HG03342 (cell line): ENCODE data around the gene RCC2.
"Not testable (repeated sequence)": the region's sequence is repeated elsewhere in the genome, so short reads cannot be mapped to it uniquely, and the experiment has no call there.

Source experiments
- ATAC-seq: cut with Tn5 transposase; IDR thresholded peaks from one replicate; pipeline ENCODE4 v1.9.1; 2021; ENCODE audit warnings: mild to moderate bottlenecking, moderate library complexity; ENCODE audit not compliant: unreplicated experiment

RCC2 gene

DNA sequence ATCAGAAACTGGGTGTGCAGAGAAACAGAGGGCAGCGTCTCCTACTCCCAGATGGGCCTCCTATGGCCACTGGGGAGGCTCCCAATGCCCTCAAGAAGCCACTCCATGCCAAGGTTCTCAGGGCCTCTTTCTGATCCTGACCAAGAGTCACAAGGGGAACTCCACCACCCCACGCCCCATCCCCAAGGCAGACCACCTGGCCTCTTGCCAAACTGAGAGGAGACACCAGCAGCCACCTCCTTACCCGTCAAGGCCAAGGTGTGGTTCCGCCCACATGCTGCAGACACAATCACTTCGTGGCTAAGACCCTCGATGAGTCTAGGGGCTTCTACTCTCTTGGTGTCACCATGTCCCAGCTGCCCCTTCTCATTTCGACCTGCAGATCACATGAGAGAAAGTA is 17.0 kb downstream of the RCC2 start:
- ATAC-seq, result no peak

DNA sequence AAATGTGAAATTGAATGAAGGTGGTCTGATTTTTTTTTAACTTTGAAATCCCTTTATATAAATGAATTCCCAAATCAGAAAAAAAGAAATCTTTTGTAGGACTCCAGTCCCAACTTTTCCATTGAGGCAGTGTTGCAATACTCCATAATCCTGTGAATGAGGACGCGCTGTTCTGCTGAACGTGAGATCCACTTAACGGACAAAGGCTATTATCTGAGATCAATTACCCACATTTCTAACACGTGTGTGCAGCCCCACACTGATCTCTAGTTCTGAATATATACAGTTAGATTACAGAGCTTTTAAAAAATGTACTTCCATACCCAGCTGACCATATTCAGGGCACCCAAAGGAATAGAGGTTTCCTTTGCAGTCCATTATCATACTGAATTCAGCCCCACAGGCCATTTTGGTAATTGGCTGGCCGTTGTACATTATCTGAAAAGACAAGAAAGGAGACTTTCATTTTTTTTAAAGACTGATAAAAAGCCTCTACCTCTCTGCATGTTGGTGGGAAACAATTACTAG is 19.0 kb downstream of the RCC2 start:
- ATAC-seq, result no peak

DNA sequence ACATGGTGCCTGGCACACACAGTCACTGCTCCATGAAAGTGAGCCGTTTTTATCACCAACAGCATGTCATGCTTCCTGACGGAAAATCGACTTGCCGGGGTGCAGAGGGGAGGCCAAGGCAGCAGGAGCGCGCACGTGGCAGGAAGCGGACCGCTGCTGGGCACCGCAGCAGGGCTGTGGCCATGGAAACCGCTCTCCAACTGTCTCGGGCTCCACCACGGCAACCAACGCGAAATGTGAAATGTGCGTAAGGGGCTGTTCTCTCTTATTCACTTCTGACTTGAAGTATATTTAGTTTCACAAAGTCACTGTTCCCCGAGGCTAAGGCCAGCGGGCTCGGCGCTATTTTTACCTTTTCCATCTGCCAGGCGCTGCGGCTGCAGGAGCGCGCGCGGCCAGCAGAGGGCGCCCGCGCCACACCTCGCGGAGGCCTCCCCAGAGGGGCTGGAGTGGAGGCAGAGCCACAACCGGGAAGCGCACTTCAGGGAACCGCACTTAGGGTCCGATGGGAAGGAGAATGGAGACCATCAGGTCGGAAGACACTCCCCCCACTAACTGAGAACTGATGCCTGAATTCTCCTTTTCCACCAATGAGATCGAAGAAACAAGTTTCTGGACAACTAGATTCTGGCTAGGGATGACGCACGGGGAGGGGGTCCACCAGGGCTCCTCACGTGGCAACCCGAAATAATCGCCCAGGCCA is 19.7 kb downstream of the RCC2 start:
- ATAC-seq, result no peak

DNA sequence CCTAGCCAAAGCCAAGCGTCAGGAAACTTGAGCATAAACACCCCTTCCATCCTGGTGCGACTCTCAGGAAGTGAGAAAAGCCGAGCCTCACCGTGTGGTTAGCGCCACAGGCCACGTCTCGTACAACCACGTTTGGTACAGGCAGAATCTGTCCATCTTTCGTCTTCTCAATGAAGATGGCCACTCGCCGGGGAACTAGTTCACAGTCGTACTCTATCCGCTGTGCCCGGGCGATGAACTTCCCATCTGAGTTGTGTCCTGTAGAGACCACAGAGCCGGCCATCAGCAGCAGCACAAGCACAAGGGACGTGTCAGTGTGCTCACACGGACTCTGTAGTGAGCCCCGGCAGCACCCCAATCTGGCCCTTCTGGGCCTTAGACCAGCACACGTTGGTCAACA is 23.1 kb downstream of the RCC2 start:
- no peak for ATAC-seq

DNA sequence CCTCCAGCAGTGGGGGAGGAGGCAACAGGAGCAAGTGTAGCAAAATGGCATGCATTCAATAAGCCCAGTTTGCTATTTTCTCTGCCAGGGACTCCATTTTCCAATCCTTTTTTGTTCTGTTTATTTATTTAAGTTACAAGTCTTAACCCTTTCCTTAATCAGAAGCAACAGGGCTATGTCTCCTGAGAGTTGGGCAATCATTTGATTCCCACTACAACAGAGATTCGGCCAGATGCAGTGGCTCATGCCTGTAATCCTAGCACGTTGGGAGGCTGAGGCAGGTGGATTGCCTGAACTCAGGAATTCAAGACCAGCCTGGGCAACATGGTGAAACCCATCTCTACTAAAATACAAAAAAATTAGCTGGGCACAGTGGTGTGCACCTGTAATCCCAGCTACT is 25.5 kb downstream of the RCC2 start:
- ATAC-seq, result no peak

DNA sequence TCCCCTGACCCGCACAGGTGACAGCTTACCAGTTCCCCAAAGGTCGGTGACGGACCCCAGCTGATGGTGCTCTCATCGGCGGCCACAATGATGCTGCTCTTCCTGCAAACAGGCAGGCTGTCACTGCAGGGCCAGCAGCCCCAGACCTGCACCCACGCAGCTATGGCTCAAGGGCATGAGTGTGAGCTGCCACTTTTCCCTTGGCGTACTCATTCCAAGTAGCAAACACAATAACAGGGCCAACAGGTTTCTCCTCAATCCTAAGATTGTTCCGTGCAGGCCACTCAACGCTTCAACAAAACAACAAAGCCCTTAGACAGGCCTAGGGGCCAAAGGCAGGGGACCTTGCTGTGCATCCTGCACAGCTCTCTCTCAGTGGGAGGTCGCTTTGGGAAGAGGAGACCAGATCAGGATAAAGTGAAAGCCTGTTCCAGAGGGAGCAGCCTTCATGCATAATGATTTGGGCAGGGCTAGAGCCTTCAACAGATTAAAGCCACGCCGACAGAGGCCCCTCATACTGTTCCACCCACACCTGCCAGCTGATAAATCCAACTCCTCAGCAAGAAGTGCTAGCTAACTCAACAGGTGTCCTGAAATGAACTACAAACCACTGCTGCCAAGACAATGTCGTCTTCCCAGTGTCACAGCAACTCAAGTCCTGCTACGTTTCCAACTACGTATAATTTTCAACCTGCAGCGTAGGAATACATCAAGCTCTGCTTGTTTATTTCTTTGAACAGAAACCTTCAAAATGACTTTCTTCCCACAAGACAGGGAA is 27.2 kb downstream of the RCC2 start:
- no peak for ATAC-seq

DNA sequence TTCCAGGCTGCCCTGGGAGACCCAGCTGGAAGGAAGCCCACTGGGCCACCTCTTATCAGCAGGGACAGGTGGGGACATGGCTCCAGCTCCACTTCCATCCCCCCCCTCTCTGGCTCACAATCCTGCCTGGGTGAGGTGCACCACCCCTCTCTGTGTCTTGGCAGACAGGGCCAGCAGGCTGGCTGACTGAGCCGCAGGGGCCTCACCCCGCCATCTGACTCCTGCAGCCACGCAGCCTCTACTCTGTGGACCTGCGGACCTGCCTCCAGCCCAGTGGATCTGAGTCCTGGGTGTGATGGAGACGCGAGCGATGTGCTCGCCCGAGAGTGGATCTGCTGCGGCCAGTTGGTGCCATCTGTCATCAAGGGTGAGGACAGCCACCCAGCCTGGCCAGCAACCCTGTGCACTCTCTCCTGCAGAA is 30.1 kb downstream of the RCC2 start:
- no peak for ATAC-seq

DNA sequence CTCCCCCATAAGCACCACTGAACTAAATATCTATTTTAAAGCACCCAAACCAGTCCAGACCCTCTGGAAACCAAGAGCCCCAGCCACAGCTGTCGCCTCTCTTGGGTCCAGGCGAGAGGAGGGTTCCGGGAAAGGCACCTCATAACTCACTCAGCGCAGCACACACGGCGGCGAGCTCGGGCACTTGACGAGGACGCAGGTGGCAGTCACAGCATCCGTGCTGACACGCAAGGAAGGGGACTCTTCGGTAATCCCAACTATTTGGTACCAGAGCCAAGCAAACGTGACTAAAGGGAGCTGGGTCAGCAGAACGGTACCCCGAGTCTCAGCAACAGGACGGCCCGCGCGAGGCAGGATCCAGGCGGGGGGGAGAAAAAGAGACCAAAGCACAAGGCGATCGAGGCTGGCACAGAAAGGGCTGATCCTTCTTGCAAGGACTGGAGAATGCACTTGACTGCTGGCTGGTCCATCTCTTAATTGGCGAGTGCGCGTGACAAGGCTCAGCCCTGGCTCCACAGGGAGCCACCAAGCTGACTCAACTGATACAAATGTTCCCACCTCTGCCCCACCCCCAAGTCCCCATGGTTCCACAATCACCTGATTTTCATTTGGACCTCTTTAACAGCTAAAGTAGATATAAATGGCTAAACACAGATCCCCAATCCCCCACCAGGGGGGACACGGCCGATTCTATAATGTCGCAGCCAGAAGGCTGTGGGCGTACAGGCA is 31.5 kb downstream of the RCC2 start:
- ATAC-seq, result not testable (repeated sequence)

DNA sequence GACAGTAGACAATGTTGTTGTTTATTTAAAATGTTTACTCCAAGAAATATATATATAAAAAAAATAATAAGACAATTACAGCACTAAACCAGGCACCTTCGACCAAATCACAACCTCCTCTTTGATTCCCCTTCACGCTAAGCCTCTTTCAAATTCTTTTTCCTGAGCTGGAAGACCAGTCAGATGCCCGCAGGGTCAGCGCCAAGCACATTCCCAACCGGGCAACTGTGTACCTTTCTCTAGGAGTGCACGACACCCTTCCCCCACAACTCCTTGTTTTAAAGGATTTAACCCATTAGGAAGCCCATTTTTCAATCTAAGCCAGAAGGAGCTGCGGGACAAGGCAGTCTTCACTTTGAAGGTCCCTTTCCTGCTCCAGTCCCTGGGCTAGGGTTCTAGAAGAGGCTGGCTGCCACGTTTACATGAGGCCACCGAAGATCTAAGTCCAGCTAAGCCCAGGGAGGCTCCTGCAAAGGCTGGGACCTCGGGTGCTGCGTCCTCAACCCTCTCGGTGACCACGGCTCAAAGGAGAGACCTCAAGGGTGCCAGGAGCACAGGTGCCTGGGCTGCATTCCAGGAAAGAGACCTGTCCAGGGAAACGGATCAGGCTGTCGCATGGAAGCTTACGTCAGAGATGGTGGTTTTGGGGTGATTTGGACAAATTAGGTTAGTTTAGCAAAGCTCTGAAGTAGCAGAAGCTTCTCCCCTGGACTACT is 32.6 kb downstream of the RCC2 start:
- not testable (repeated sequence) for ATAC-seq

DNA sequence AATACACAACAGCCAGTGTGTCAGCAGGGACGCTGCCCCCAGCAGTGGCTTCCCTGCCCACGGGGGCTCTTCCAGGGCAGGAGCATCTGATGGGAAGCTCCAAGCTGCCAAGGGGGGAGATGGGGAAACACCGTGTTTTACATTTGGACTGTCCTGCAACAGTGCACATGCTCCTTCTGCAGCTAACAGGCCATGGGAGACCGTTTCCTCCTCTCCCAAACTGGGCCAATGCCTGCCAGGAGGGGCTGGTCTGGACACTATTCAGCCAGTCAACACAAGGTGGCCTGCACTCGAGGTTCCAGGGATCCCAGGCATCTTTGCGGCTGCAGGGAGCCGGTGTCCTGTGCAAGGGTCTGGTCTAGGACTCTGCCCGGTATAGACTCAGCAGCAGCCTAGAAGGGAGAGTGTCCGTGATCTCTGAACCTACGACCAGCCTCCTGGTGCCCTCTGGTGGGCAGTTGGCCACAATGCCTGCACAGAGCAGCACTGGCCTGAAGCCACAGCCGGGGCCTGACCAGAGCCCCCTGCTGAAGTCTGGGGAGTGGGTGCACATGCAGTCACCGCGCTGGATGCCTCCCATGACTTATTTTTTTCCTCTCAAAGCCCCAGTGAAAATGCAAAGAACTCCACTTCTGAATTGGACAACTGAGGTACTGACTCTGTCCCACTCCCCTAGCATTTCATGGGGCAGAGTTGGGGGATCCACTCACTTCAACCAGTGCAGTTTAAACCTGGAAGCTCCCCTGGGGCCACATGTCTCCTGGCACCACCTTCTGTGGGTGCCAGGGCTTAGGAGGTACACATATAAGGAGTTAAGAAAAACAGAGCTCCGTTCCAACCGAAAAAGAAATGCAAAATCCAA is 33.3 kb downstream of the RCC2 start:
- ATAC-seq, result peak; percentile 64

DNA sequence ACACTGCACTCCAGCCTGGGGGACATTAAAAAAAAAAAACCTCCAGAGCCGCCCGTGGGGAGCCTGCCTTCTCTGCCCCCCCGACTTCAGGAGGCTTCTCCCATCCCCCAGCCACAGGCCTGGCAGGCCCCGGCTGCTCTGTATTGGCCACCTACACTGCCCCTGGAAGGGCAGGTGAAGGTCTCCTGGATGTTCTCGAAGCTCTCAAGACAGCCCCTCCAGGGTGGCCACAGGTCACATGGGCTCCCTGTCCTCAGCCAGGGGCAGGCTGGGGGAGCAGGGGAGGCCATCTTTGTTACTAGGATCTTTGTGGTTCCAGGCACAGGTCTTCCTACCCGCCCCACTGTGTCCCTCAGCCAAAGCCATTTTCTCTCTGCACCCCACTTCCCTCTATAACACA is 34.7 kb downstream of the RCC2 start:
- ATAC-seq, result no peak

DNA sequence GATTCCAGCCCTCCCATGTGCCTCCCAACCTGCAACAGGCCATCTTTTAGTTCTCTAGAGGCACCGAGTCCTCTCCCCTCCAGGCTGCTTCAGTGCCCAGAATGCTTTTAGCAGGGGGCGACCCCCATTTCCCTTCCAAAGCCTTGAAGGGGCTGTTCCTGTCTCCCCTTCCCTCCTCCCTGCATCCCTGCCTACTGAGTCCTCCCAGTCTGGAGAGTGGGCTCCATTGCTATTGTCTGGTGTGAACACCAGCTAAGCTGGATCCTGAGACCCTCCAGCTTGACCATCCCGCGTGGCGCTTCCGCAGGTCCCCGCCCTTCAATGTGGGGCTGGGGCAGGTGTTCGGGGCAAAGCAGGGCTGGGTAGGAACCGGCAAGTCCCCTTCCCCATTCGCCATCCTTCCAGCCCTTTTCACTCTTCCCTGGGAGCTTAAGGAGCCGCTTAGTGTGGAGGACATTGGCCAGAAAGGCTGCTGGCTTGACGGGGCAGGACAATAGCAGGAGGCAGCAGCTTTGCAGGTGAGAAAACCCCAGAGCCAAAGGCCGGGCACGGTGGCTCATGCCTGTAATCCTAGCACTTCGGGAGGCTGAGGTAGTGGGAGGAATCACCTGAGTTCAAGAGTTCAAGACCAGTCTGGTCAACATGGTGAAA is 35.3 kb downstream of the RCC2 start:
- no peak for ATAC-seq

DNA sequence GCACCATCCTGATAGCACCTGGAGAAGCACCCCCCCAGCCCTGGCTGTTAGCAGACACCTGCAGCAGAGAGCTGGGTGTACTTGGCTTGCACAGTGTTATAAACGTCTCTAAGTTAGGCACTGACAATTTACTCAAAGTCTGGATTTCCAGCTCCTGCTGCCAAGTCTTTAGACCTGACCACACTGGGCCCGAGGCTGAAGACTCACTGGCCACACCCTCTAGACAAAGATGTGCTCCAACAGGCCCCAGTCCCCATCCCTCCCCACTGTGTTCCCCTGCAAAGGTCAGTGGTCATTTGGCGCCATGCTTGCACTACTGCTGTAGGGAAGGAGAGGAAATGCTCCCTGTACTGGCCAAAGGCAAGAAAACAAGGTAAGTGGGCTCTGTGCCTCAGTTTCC is 36.4 kb downstream of the RCC2 start:
- ATAC-seq, result no peak

DNA sequence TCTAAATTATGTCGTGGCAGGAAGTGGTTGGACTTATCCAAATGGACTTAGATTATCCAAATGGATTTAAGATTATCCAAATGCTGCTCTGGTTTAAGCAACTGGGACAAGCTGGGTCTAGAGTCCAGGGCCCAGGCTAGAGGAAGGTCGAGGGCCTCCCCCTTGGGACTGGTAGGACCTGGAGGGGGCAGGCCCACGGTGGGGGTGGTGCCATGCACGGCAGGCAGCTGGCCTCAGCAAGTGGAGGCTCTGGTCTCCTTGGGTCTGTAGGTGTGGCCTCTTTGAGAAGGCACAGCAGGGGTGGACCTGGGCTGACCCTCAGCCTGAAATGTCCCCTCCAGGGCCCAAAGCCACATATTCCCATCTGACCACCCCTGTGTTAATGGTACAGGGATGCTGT is 37.6 kb downstream of the RCC2 start:
- ATAC-seq, result no peak

DNA sequence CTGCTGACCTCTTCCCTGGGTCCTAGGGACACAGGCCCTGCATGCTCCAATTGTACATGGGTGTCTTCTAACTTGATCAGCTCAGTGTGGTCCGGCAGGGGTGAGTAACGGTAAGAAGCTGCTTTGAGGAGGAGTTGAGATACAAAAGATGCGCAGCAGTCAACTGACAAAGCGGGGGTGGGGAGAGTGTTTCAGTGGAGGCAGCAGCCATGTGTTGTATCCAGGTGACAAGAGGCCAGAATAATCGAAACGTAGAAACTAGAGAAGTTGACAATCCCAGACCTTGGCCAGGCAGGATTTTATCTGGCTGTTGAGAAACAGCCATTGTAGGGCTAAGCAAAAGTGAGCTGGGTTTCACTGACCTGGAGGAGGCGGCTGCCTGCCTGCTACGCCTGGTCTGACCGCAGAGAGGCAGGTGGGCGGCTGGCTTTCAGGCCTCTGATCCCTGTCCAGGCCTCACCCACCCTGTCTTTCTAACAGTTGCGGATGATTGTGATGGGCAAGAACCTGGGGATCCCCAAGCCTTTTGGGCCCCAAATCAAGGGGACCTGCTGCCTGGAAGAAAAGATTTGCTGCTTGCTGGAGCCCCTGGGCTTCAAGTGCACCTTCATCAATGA is 38.6 kb downstream of the RCC2 start:
- ATAC-seq, result no peak

DNA sequence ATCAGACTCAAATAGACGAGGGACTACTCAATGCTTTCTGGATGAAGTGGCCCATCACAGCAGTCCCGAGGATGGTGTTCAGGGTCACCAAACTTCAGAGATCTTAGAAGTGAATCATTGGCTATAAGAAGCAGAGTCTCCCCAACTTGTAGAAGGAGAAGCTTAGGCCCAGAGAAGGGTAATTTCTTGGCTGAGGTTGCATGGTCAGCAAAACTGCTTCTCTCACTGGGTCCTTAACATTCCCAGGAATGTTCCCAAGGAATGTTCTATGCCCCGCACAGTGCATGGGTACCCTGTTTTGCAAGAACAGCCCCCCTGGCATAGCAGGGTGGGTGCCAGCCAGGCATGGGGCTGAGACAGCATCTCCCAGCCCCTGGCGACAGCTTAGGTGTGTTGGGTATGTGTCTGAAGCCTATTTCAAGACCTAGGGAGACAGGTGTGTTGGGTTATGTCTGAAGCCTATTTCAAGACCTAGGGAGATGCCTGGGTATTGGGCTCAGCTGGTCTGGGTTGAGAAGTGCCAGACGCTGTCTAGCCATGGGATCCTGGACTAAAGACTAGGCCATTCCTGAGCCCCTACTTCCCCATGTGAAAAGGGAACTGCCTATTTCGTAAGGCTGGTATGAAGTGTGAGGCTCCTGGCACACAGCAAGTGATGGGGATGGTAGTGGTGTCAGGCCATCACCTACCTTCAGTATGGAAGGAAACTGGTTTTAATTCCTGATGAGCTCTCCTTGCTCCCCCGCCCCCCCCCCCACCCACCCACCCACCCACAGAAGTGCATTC is 41.4 kb downstream of the RCC2 start:
- no peak for ATAC-seq

DNA sequence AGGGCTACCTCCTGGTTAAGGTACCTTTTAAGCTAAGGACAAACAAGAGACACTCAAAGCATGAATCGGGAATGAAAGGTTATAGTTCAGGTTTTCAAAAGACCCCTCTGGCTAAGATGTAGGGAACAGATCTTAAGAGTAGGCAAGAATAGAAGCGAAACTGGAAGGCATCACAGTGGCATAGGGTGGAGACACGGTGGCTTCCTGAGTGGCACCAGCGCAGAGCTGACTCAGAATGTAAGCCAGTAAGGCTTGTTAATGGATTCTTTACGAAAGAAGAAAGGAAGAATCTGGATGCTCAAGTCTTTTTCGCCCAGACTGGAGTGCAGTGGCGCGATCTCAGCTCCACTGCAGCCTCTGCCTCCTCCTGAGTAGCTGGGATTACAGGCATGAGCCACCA is 46.2 kb downstream of the RCC2 start:
- no peak for ATAC-seq

DNA sequence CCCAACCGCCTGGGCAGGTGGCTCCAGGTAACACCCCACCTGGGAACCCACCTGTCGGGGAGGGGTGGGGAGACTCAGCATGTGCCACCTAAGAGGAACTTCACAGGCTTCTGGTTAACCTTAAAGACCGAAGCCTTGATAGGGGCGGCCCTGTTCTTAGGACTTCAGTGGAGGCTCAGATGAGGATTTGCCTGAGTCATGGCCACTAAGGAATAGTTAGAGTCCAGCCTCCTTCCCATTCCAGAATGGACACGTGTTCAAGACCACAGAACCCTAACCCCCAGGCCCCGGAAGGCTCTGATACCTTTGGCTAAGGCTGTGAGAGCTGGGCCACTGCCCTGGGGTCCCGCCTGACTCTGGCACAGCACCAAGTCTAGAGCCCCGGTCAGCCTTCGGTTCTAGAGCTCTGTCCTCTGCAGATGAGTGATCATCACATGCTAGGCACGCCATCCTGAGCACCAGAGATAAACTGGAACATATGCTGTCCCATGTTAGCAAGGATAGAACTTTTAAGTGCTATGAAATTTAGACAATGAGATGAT is 47.2 kb downstream of the RCC2 start:
- no peak for ATAC-seq
